ENCODE results near the gene SAMD4A. TPM values are rescaled to one million over a fixed set of nuclear protein-coding genes. Genes with fewer than 3 reads are reported as not detected.

Gene SAMD4A
- total RNA-seq, 1 donor from 2014 or later: 14.4 TPM

DNA sequence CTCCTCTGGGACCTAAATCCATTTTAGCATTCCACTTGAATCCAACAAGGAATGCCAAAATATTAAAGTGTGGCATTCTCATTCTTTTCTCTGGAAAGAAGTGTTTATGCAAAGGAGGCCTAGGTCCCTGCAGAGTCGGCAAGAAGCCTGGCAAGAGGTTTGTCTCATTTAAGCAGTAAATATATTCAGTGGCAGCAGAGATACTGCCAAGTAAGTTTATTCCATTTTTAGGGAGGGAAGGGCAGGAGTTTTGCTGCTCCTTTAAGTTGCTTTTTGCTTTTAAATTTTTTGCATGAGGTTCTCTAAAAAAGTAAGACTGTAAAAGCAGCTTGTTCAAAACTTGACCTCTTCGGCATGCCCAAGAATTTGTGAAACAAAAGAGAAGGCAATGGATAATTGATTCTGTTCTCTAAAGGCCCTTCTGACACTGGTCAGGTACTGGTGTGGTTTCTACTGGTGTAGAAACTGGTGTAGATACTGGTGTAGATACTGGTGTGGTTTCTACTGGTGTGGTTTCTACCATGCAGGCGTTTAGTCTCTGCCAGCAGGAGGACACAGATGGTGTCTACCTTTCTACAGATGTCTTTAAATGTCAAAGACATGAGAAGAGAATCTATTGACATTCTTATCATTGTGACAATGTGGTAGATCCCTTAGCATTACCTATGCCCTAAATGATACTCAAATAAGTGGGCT is 107.3 kb downstream of the SAMD4A start:
- H3K27me3 Mint-ChIP-seq: peaks cover 3% of the 10 kb centered on the region
- no peak for DNase-seq (ENCODE audit: extremely low spot score, unreplicated experiment)
- no peak overlapping the region for H3K4me3 Mint-ChIP-seq
- no peaks in the 10 kb centered on the region for H3K9me3 Mint-ChIP-seq
- H3K36me3 Mint-ChIP-seq: no peaks in the 10 kb centered on the region
- TF ChIP-seq, protein P1, sequence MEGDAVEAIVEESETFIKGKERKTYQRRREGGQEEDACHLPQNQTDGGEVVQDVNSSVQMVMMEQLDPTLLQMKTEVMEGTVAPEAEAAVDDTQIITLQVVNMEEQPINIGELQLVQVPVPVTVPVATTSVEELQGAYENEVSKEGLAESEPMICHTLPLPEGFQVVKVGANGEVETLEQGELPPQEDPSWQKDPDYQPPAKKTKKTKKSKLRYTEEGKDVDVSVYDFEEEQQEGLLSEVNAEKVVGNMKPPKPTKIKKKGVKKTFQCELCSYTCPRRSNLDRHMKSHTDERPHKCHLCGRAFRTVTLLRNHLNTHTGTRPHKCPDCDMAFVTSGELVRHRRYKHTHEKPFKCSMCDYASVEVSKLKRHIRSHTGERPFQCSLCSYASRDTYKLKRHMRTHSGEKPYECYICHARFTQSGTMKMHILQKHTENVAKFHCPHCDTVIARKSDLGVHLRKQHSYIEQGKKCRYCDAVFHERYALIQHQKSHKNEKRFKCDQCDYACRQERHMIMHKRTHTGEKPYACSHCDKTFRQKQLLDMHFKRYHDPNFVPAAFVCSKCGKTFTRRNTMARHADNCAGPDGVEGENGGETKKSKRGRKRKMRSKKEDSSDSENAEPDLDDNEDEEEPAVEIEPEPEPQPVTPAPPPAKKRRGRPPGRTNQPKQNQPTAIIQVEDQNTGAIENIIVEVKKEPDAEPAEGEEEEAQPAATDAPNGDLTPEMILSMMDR (conservative IDR thresholded peaks at IDR 0.05): no peak
- H3K27ac Mint-ChIP-seq: peak overlapping the region; percentile 31
- peaks cover 49% of the 10 kb centered on the region for H3K4me1 Mint-ChIP-seq (ENCODE audit: unreplicated experiment)

DNA sequence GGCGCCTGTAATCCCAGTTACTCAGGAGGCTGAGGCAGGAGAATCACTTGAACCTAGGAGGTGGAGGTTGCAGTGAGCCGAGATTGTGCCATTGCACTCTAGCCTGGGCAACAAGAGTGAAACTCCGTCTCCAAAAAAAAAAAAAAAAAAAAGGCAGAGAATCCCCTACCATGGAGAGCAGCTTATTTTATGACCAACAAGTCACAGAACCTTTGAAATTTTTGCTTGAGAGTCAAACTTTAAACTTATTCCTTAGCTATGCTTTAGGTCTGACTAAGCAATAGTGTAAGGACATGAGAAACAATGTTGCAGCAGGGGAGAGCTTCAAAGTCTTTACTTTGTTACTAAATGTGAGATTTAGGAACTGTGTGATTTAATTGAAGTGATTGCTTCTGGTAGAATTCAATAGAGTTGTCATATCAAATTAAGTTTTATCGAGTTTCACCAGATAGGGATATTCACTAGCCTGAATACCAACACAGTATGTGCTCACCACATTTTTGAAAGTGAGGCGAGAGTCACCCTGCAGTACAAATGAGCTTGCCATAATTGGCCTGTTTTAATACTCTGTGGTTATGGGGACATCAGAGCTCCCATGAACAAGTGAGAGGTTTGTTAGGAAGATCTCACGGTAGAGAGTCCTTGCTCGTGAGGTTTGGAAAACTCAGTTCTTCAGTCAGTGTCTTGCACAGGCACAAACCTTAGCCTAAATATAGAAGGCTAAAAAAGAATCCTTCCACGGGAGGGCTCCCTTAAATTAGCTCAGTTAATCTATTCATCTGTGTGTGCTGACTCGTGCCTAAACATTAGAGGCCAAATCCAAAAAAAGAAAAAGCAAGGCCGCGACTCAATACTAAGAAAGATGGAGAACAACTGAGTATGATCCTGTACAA is 108.6 kb downstream of the SAMD4A start:
- no peak overlapping the region for H3K4me3 Mint-ChIP-seq
- H3K36me3 Mint-ChIP-seq: no peaks in the 10 kb centered on the region
- TF ChIP-seq, protein P1 (conservative IDR thresholded peaks at IDR 0.05): no peak
- no peak for DNase-seq (ENCODE audit: extremely low spot score, unreplicated experiment)
- H3K27me3 Mint-ChIP-seq: peaks cover 3% of the 10 kb centered on the region
- peaks cover 44% of the 10 kb centered on the region for H3K4me1 Mint-ChIP-seq (ENCODE audit: unreplicated experiment)
- H3K9me3 Mint-ChIP-seq: no peaks in the 10 kb centered on the region
- no peak overlapping the region for H3K27ac Mint-ChIP-seq

DNA sequence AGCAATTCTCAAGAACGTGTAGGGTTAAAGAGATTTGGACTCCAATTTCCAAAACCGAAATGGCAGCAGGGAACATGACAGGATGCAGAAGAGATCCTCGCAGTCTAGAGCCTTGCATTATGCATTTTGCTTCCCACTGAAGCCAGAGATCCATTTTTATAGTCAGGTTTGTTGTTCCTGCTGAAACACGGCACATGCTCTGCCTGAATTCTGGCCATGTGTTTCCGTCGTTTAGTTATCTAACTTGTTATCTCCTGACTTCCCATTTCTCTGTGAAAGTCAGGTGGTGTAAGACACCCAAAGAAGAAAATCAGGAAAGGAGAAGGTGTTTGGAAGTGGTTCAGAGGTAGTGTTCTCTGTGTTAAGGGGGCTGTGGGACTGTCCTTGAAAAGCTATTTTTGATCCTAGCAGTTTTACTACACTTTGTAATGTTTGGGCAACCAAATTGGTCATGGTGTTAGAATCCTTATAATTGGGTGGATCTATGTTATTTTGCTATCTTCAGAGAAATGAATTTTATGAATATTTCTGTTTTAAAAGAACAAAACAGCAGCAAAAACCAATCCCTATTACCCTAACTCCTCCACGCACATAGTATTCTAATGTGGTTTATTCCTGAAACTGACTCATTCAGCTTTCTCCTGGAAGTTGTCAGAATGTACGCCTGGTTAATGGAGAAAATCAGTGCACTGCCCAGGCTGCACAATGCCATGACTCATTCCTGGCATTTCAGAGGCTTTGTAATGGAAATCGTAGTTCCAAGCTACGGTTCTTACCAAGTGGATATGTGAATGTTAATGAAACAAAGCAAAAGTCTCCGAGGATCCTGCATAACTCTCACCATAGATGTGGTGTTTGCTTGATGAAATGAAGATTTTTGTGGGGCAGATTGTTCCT is 110.1 kb downstream of the SAMD4A start:
- no peak overlapping the region for H3K4me3 Mint-ChIP-seq
- TF ChIP-seq, protein P1 (conservative IDR thresholded peaks at IDR 0.05): no peak
- no peak overlapping the region for H3K27ac Mint-ChIP-seq
- no peaks in the 10 kb centered on the region for H3K27me3 Mint-ChIP-seq
- no peaks in the 10 kb centered on the region for H3K36me3 Mint-ChIP-seq
- no peaks in the 10 kb centered on the region for H3K9me3 Mint-ChIP-seq
- DNase-seq (ENCODE audit: extremely low spot score, unreplicated experiment): no peak
- H3K4me1 Mint-ChIP-seq (ENCODE audit: unreplicated experiment): peaks cover 35% of the 10 kb centered on the region

DNA sequence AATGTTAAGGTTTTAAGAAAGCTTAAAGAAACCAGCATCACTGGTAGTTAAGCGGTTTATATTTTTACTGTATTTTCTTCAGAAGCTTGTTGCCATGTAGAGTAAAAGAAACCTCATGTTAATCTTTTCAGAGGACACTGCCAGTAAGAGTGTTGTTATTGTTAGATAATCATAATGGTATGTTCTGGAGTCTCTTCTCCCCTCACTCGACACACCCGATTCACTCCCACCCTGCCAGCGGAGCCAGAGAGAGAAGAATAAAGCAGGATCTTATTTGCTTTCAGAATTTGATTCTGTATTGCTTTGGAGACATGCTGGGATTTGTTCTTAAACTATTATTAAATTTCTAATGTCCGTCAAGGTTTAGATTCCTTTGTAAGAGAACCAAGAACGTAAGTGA is 113.7 kb downstream of the SAMD4A start:
- H3K4me3 Mint-ChIP-seq: no peak overlapping the region
- no peak for DNase-seq (ENCODE audit: extremely low spot score, unreplicated experiment)
- no peaks in the 10 kb centered on the region for H3K36me3 Mint-ChIP-seq
- peak overlapping the region; percentile 50 for H3K27ac Mint-ChIP-seq
- no peaks in the 10 kb centered on the region for H3K9me3 Mint-ChIP-seq
- no peaks in the 10 kb centered on the region for H3K27me3 Mint-ChIP-seq
- H3K4me1 Mint-ChIP-seq (ENCODE audit: unreplicated experiment): peaks cover 15% of the 10 kb centered on the region
- TF ChIP-seq, protein P1 (conservative IDR thresholded peaks at IDR 0.05): no peak

DNA sequence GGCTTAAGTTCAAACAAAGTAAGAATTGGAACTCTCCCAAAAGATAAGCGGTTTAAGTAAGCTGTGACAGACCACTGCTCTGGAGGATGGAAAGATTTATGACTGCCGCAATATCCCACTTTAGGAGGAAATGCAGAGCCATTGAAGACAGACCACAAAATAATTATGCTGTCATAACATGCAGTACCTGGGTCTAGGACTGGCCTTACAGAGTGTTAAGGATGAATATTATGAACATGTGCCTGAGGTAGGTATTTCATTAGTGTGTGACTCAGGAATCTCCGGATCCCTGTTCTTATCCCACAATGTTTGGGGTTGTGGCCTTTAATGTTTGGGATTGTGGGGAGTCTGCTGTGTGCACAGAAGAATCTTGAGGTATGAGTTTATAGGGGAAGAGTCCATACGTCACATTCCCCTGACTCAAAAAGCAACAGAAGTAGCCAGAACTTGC is 114.9 kb downstream of the SAMD4A start:
- H3K27me3 Mint-ChIP-seq: no peaks in the 10 kb centered on the region
- TF ChIP-seq, protein P1 (conservative IDR thresholded peaks at IDR 0.05): no peak
- H3K9me3 Mint-ChIP-seq: no peaks in the 10 kb centered on the region
- no peaks in the 10 kb centered on the region for H3K36me3 Mint-ChIP-seq
- no peak for DNase-seq (ENCODE audit: extremely low spot score, unreplicated experiment)
- no peak overlapping the region for H3K4me3 Mint-ChIP-seq
- H3K4me1 Mint-ChIP-seq (ENCODE audit: unreplicated experiment): peaks cover 11% of the 10 kb centered on the region
- no peak overlapping the region for H3K27ac Mint-ChIP-seq
